Measurements from ENCODE around the gene GAS6. TPM values are rescaled to one million over a fixed set of nuclear protein-coding genes. Genes with fewer than 3 reads are reported as not detected.

Gene GAS6
- total and polyA plus RNA-seq, 3 donors from 2014 or later, result 193 to 575 (median 416) TPM

GRCh38 chr13:113857531-113858195 is 6.2 kb downstream of the GAS6 start:
- peaks cover 86% of the 10 kb centered on the region for H3K4me1 ChIP-seq
- no peak overlapping the region for H3K4me3 ChIP-seq
- peak; percentile 16 for DNase-seq
- no peaks in the 10 kb centered on the region for H3K36me3 ChIP-seq (ENCODE audit: low read depth, missing control alignments)
- no peaks in the 10 kb centered on the region for H3K27me3 ChIP-seq
- WGBS, 2 donors, result 72 to 78% methylated on average over 19 to 20 of the region's 20 CpGs
- no peaks in the 10 kb centered on the region for H3K9me3 ChIP-seq
- no peak for TF ChIP-seq POLR2A (IDR thresholded peaks at IDR 0.05)
- TF ChIP-seq CTCF (IDR thresholded peaks at IDR 0.05), result no peak
- intact Hi-C loops (cut with DNase I; ENCODE audit: low total_unique reads), result no loop called here
- H3K27ac ChIP-seq, result peak overlapping the region in 1 of 2 donors; percentile 8

- Histone ChIP-seq H3K27ac (peak overlapping the region in 1 of 2 donors; percentile 41), H3K27me3 (no peaks in the 10 kb centered on the region), H3K9me3 (no peaks in the 10 kb centered on the region), H3K36me3 (ENCODE audit: low read depth, missing control alignments) (no peaks in the 10 kb centered on the region), H3K4me3 (no peak overlapping the region), H3K4me1 (peaks cover 82% of the 10 kb centered on the region)
- intact Hi-C loops (cut with DNase I; ENCODE audit: low total_unique reads), result no loop called here
- peak; percentile 91 for DNase-seq
- 43 to 64% methylated on average over 7 to 9 of the region's 9 CpGs for WGBS, 2 donors
- no peak for TF ChIP-seq CTCF (IDR thresholded peaks at IDR 0.05)
- no peak for TF ChIP-seq POLR2A (IDR thresholded peaks at IDR 0.05)
Measured at GRCh38 chr13:113856716-113857065, 7.2 kb downstream of the GAS6 start.

- Histone ChIP-seq H3K4me3 (no peak overlapping the region), H3K36me3 (ENCODE audit: low read depth, missing control alignments) (no peaks in the 10 kb centered on the region), H3K27ac (peak overlapping the region in 1 of 2 donors; percentile 41), H3K9me3 (no peaks in the 10 kb centered on the region), H3K27me3 (no peaks in the 10 kb centered on the region), H3K4me1 (peaks cover 77% of the 10 kb centered on the region)
- intact Hi-C loops (cut with DNase I; ENCODE audit: low total_unique reads), result no loop called here
- peak; percentile 13 for DNase-seq
- 82 to 87% methylated on average over 21 to 25 of the region's 25 CpGs for WGBS, 2 donors
- TF ChIP-seq CTCF (IDR thresholded peaks at IDR 0.05) (no peak), POLR2A (IDR thresholded peaks at IDR 0.05) (no peak)
Measured at GRCh38 chr13:113855931-113856715, 7.8 kb downstream of the GAS6 start.

GRCh38 chr13:113855012-113855921 is 8.6 kb downstream of the GAS6 start:
- 61 to 80% methylated on average over 18 to 33 of the region's 33 CpGs for WGBS, 2 donors
- Histone ChIP-seq H3K9me3 (no peaks in the 10 kb centered on the region), H3K36me3 (ENCODE audit: low read depth, missing control alignments) (no peaks in the 10 kb centered on the region), H3K4me3 (no peak overlapping the region), H3K4me1 (peaks cover 71% of the 10 kb centered on the region), H3K27me3 (no peaks in the 10 kb centered on the region), H3K27ac (peak overlapping the region in 1 of 2 donors; percentile 41)
- peak; percentile 16 for DNase-seq
- intact Hi-C loops (cut with DNase I; ENCODE audit: low total_unique reads), result no loop called here
- no peak for TF ChIP-seq POLR2A (IDR thresholded peaks at IDR 0.05)
- TF ChIP-seq CTCF (IDR thresholded peaks at IDR 0.05), result no peak
